Measurements from ENCODE around the gene CCDC136.

Gene CCDC136

GRCh38 chr7:128860158-128861073, 68.6 kb downstream of the CCDC136 start:
- in situ Hi-C loops (cut with MboI; ENCODE audit: low pct_unique_long_range_greater_than_20kb, low sequenced_read_pairs, unreplicated experiment): no loop called here
- no peak for TF ChIP-seq CTCF (IDR thresholded peaks at IDR 0.05; ENCODE audit: extremely low read depth, insufficient read depth, missing control alignments)
- DNase-seq (ENCODE audit: low spot score): no peak

GRCh38 chr7:128861957-128862570, 70.3 kb downstream of the CCDC136 start:
- no peak for DNase-seq (ENCODE audit: low spot score)
- in situ Hi-C loops (cut with MboI; ENCODE audit: low pct_unique_long_range_greater_than_20kb, low sequenced_read_pairs, unreplicated experiment): no loop called here
- no peak for TF ChIP-seq CTCF (IDR thresholded peaks at IDR 0.05; ENCODE audit: extremely low read depth, insufficient read depth, missing control alignments)

GRCh38 chr7:128862571-128863432, 71.0 kb downstream of the CCDC136 start, which contains the start of gene ATP6V1F:
ATP6V1F (plus strand) TSS chr7:128862856; CDS start chr7:128862905, 49 bp downstream.
- DNase-seq (ENCODE audit: low spot score): peak; percentile 98
- no peak for TF ChIP-seq CTCF (IDR thresholded peaks at IDR 0.05; ENCODE audit: extremely low read depth, insufficient read depth, missing control alignments)
- in situ Hi-C loops (cut with MboI; ENCODE audit: low pct_unique_long_range_greater_than_20kb, low sequenced_read_pairs, unreplicated experiment): no loop called here

- in situ Hi-C loops (cut with MboI; ENCODE audit: low pct_unique_long_range_greater_than_20kb, low sequenced_read_pairs, unreplicated experiment): no loop called here
- TF ChIP-seq CTCF (IDR thresholded peaks at IDR 0.05; ENCODE audit: extremely low read depth, insufficient read depth, missing control alignments): peak; percentile 55
- peak; percentile 75 for DNase-seq (ENCODE audit: low spot score)
Observed at GRCh38 chr7:128863433-128863989, 71.7 kb downstream of the CCDC136 start.

- in situ Hi-C loops (cut with MboI; ENCODE audit: low pct_unique_long_range_greater_than_20kb, low sequenced_read_pairs, unreplicated experiment): no loop called here
- no peak for DNase-seq (ENCODE audit: low spot score)
- TF ChIP-seq CTCF (IDR thresholded peaks at IDR 0.05; ENCODE audit: extremely low read depth, insufficient read depth, missing control alignments): no peak
Observed at GRCh38 chr7:128865303-128865702, 73.5 kb downstream of the CCDC136 start.
